Activated CD4-positive, alpha-beta T cell treated with anti-CD3 and anti-CD28 coated beads, Interleukin-2, amount 10 ng/mL, durations not matched to agents 7 days and 5 days (primary cell): ENCODE data around the gene UTRN. TPM values are rescaled to one million over a fixed set of nuclear protein-coding genes. Genes with fewer than 3 reads are reported as not detected.

ENCODE experiments used
- CTCF ChIA-PET: fragments of 350-600 bp; sonication (Branson Sonifier 250); formaldehyde crosslinking; loops from one replicate; lab custom pipeline; 2021; ENCODE audit warnings: antibody characterized with exemption; lab: Charles Lee
- POLR2A ChIA-PET: fragments of 350-600 bp; sonication (Branson Sonifier 250); formaldehyde crosslinking; loops from one replicate; lab custom pipeline; 2021; ENCODE audit warnings: antibody characterized with exemption; lab: Charles Lee
- DNase-seq: peaks from one replicate; pipeline ENCODE4 v3.0.0-alpha.2; 2020
- H3K27ac Mint-ChIP-seq: one replicate; pipeline ENCODE4 v1.8.0; 2021; ENCODE audit warnings: mild to moderate bottlenecking, moderate library complexity, mixed read lengths
- H3K27me3 Mint-ChIP-seq: one replicate; pipeline ENCODE4 v1.8.0; 2021; ENCODE audit warnings: mixed read lengths
- H3K36me3 Mint-ChIP-seq: one replicate; pipeline ENCODE4 v1.8.0; 2021; ENCODE audit warnings: low read depth, mixed read lengths
- H3K4me1 Mint-ChIP-seq: one replicate; pipeline ENCODE4 v1.8.0; 2021; ENCODE audit warnings: mixed read lengths
- H3K4me3 Mint-ChIP-seq: one replicate; pipeline ENCODE4 v1.8.0; 2021; ENCODE audit warnings: mild to moderate bottlenecking, moderate library complexity, mixed read lengths
- H3K9me3 Mint-ChIP-seq: one replicate; pipeline ENCODE4 v1.8.0; 2021; ENCODE audit warnings: mixed read lengths
- total RNA-seq, 2 experiments: library from RNA; stranded (reverse); gene quantifications; one replicate each; pipeline ENCODE4 v1.2.3, GENCODE V29; 2021

The UTRN gene
- total RNA-seq, 2 experiments from 2014 or later, result 134 to 143 TPM

- H3K27ac Mint-ChIP-seq, result no peak overlapping the region
- H3K9me3 Mint-ChIP-seq, result no peaks in the 10 kb centered on the region
- no peaks in the 10 kb centered on the region for H3K36me3 Mint-ChIP-seq
- POLR2A ChIA-PET, result no interaction called here
- CTCF ChIA-PET, result interaction anchor here (0.9 kb wide), 1 partner anchor 8 kb away, joined by 3 read pairs; no protein-coding TSS in a partner anchor
- DNase-seq, result no peak
- no peak overlapping the region for H3K4me3 Mint-ChIP-seq
- H3K4me1 Mint-ChIP-seq, result peaks cover 14% of the 10 kb centered on the region
- H3K27me3 Mint-ChIP-seq, result no peaks in the 10 kb centered on the region
Measured at GRCh38 chr6:144319211-144319610, 34.1 kb downstream of the UTRN start.

- Mint-ChIP-seq H3K27ac (no peak overlapping the region), H3K4me1 (peaks cover 14% of the 10 kb centered on the region), H3K4me3 (no peak overlapping the region), H3K36me3 (no peaks in the 10 kb centered on the region), H3K27me3 (no peaks in the 10 kb centered on the region), H3K9me3 (no peaks in the 10 kb centered on the region)
- no peak for DNase-seq
- ChIA-PET CTCF (interaction anchor here (0.8 to 1.0 kb wide), 2 partner anchors 20 to 32 kb away, joined by 3 read pairs; no protein-coding TSS in a partner anchor), POLR2A (no interaction called here)
Measured at GRCh38 chr6:144320741-144321140, 35.6 kb downstream of the UTRN start.

GRCh38 chr6:144321839-144322591 is 36.9 kb downstream of the UTRN start:
- Mint-ChIP-seq H3K4me1 (peaks cover 10% of the 10 kb centered on the region), H3K27me3 (no peaks in the 10 kb centered on the region), H3K9me3 (no peaks in the 10 kb centered on the region), H3K27ac (no peak overlapping the region), H3K36me3 (no peaks in the 10 kb centered on the region), H3K4me3 (no peak overlapping the region)
- POLR2A ChIA-PET, result interaction anchor here (0.6 kb wide), 1 partner anchor 162 kb away, joined by 4 read pairs; no protein-coding TSS in a partner anchor
- CTCF ChIA-PET, result interaction anchor here (1.3 to 2.0 kb wide), 3 partner anchors 8 to 26 kb away, joined by 3 to 6 read pairs (median 4); no protein-coding TSS in a partner anchor
- DNase-seq, result no peak

GRCh38 chr6:144325232-144325631 is 40.1 kb downstream of the UTRN start:
- ChIA-PET POLR2A (no interaction called here), CTCF (interaction anchor here (0.6 to 1.4 kb wide), 2 partner anchors 15 to 324 kb away, joined by 4 read pairs; no protein-coding TSS in a partner anchor)
- Mint-ChIP-seq H3K4me1 (peaks cover 8% of the 10 kb centered on the region), H3K27ac (no peak overlapping the region), H3K27me3 (no peaks in the 10 kb centered on the region), H3K9me3 (no peaks in the 10 kb centered on the region), H3K4me3 (no peak overlapping the region), H3K36me3 (no peaks in the 10 kb centered on the region)
- DNase-seq, result no peak

DNA sequence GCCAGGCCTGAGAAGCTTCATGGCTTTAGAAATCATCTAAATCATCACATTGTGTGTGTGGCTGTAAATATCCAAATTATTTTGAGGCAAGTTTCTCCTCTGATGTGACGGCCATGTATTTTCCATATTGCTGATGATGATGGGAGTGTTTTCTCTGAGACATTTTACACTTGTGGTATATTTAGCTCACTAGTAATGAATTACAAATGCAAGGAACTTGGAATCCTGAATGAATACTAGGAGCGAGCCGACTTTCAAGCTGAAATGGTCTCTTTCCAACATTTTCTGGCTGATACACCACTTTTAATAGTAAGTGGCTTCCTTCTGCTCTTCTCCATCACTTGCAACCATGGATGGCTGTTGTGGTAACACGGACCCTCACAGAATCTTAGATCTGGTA is 41.3 kb downstream of the UTRN start:
- H3K36me3 Mint-ChIP-seq, result no peaks in the 10 kb centered on the region
- POLR2A ChIA-PET, result no interaction called here
- no peak overlapping the region for H3K27ac Mint-ChIP-seq
- H3K9me3 Mint-ChIP-seq, result no peaks in the 10 kb centered on the region
- H3K4me1 Mint-ChIP-seq, result no peaks in the 10 kb centered on the region
- no peak for DNase-seq
- CTCF ChIA-PET, result interaction anchor here (1.1 kb wide), 1 partner anchor 19 kb away, joined by 3 read pairs; no protein-coding TSS in a partner anchor
- no peak overlapping the region for H3K4me3 Mint-ChIP-seq
- no peaks in the 10 kb centered on the region for H3K27me3 Mint-ChIP-seq

- ChIA-PET CTCF (interaction anchor here (1.0 to 1.1 kb wide), 2 partner anchors 18 to 23 kb away, joined by 3 read pairs; no protein-coding TSS in a partner anchor), POLR2A (no interaction called here)
- Mint-ChIP-seq H3K27ac (no peak overlapping the region), H3K9me3 (no peaks in the 10 kb centered on the region), H3K36me3 (no peaks in the 10 kb centered on the region), H3K4me1 (no peaks in the 10 kb centered on the region), H3K27me3 (no peaks in the 10 kb centered on the region), H3K4me3 (no peak overlapping the region)
- no peak for DNase-seq
Measured at GRCh38 chr6:144327081-144327480, 41.9 kb downstream of the UTRN start.

DNA sequence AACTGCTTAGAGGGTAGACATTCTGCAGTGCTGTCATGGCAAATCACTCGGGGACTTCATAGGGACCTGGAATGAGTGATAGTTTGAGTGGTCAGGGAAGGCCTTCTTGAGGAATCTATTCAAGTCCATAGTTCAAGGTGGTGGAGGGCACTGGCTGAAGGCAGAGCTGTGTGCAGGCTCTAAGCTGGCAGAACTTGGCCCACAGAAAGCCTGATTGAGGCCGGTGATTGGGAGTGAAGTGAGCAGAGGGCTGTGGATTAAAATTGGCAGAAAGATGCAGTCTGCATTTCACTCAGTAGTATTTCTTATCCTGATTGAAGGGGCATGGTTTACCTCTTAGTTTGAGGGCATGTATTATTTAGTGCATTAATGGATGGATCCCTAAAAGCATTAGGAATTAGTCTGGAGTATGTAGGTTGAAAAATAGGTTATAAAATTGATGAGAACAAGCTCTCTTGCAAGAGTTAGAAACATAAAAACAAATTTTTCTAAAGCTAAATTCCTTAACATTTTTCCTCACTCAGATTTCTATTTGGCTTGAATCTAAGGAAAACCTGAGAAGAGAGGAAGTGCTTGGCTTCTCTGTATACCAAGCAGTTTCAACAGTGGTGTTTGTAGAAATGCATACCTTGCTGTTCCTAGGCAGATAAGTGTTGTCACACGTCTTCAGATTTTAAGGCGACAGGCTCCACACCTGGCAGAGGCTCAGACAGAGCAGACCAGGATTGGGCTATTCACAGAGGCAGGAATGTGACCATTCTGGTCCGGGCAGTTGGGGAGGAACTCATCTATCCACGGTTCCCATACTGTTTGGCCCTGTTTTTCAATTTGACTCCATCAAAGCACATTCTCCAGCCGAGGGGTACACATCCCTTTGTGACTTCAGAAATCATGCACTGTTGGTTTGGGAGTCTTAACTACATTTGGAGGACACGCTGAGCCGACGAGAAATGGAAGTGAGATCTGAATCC is 45.2 kb downstream of the UTRN start:
- Mint-ChIP-seq H3K27ac (no peak overlapping the region), H3K4me1 (peaks cover 19% of the 10 kb centered on the region), H3K27me3 (no peaks in the 10 kb centered on the region), H3K36me3 (no peaks in the 10 kb centered on the region), H3K9me3 (no peaks in the 10 kb centered on the region), H3K4me3 (no peak overlapping the region)
- CTCF ChIA-PET, result no interaction called here
- POLR2A ChIA-PET, result no interaction called here
- DNase-seq, result no peak

DNA sequence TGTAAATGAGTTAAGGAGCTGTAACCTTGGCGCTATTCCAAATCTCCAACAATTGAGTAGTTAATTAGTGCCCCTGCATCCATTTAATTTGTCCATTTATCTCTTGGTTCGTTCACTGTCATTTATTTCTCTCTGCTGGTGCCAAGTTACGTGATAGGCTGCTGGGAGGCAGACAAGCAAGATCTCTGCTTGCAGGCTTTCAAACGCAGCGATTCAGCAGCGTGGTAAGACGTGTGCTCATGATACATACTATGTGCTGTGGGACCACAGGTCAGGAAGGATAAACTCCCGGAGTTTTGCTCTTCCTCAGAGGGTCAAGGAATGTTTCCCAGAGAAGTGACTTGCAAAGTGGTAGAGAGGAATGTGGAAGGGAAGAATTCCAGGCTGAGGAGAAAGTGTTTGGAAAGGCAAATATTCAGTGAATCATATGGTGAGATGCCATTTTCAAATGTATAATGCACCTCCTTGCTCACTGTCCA is 46.4 kb downstream of the UTRN start:
- Mint-ChIP-seq H3K4me1 (peaks cover 32% of the 10 kb centered on the region), H3K27ac (no peak overlapping the region), H3K36me3 (no peaks in the 10 kb centered on the region), H3K27me3 (no peaks in the 10 kb centered on the region), H3K9me3 (no peaks in the 10 kb centered on the region), H3K4me3 (no peak overlapping the region)
- ChIA-PET CTCF (no interaction called here), POLR2A (no interaction called here)
- no peak for DNase-seq

- Mint-ChIP-seq H3K9me3 (no peaks in the 10 kb centered on the region), H3K27ac (peak overlapping the region; percentile 32), H3K4me3 (no peak overlapping the region), H3K27me3 (no peaks in the 10 kb centered on the region), H3K36me3 (no peaks in the 10 kb centered on the region), H3K4me1 (peaks cover 38% of the 10 kb centered on the region)
- POLR2A ChIA-PET, result no interaction called here
- CTCF ChIA-PET, result no interaction called here
- DNase-seq, result no peak
Measured at GRCh38 chr6:144332177-144332576, 47.0 kb downstream of the UTRN start.

GRCh38 chr6:144334150-144334708 is 49.1 kb downstream of the UTRN start:
- POLR2A ChIA-PET, result interaction anchor here (0.7 kb wide), 1 partner anchor 18 kb away, joined by 4 read pairs; no protein-coding TSS in a partner anchor
- Mint-ChIP-seq H3K27ac (peak overlapping the region; percentile 89), H3K27me3 (no peaks in the 10 kb centered on the region), H3K36me3 (no peaks in the 10 kb centered on the region), H3K4me1 (peaks cover 54% of the 10 kb centered on the region), H3K4me3 (peak overlapping the region; percentile 74), H3K9me3 (no peaks in the 10 kb centered on the region)
- CTCF ChIA-PET, result interaction anchor here (1.4 kb wide), 2 partner anchors 11 to 22 kb away, joined by 3 read pairs; no protein-coding TSS in a partner anchor
- peak; percentile 66 for DNase-seq
